IPS DF 6.9 (cell line): ENCODE results near the gene GATAD2B.

Experiments used
- DNase-seq: peaks from one replicate; pipeline ENCODE4 v3.0.0-alpha.2; 2013; ENCODE audit warnings: low read depth, low spot score
- H3K27ac ChIP-seq: one replicate; pipeline ENCODE4 v1.5.1; 2013; ENCODE audit warnings: low read length, control low read depth
- H3K27me3 ChIP-seq: 2 replicates; pipeline ENCODE4 v1.6.1; 2013; ENCODE audit warnings: mild to moderate bottlenecking, low read length; ENCODE audit not compliant: control insufficient read depth, insufficient read depth
- H3K36me3 ChIP-seq: 2 replicates; pipeline ENCODE4 v1.6.1; 2013; ENCODE audit warnings: low read length; ENCODE audit not compliant: control insufficient read depth, insufficient read depth
- H3K4me1 ChIP-seq: 2 replicates; pipeline ENCODE4 v1.6.1; 2013; ENCODE audit warnings: low read length; ENCODE audit not compliant: control insufficient read depth, insufficient read depth
- H3K4me3 ChIP-seq: 2 replicates; pipeline ENCODE4 v1.5.1; 2013; ENCODE audit warnings: mild to moderate bottlenecking, low read length
- H3K9me3 ChIP-seq: 2 replicates; pipeline ENCODE4 v1.6.1; 2013; ENCODE audit warnings: low read length, inconsistent platforms; ENCODE audit not compliant: control insufficient read depth, insufficient read depth
- WGBS: extraction: QIAGEN DNeasy Blood & Tissue Kit; methylation state at CpG from one replicate; pipeline ENCODE4 v1.1.7; 2013; ENCODE audit warnings: mixed read lengths, missing lambda C conversion rate; ENCODE audit not compliant: insufficient read length, insufficient coverage; 5-methylcytosine and 5-hydroxymethylcytosine counted together

The GATAD2B gene

GRCh38 chr1:153796786-153797659 lies 125.7 kb downstream of the GATAD2B start:
- Histone ChIP-seq H3K27me3 (no peaks in the 10 kb centered on the region), H3K4me1 (peaks cover 8% of the 10 kb centered on the region), H3K9me3 (no peaks in the 10 kb centered on the region), H3K4me3 (no peak overlapping the region), H3K36me3 (no peaks in the 10 kb centered on the region), H3K27ac (no peak overlapping the region)
- no CpG with 5 or more reads among the region's 26 CpGs for WGBS
- no peak for DNase-seq

GRCh38 chr1:153795934-153796785 lies 126.6 kb downstream of the GATAD2B start:
- H3K4me1 ChIP-seq = peaks cover 8% of the 10 kb centered on the region
- no peak overlapping the region for H3K27ac ChIP-seq
- H3K4me3 ChIP-seq = no peak overlapping the region
- H3K27me3 ChIP-seq = no peaks in the 10 kb centered on the region
- DNase-seq = no peak
- H3K36me3 ChIP-seq = no peaks in the 10 kb centered on the region
- H3K9me3 ChIP-seq = no peaks in the 10 kb centered on the region
- no CpG with 5 or more reads among the region's 9 CpGs for WGBS

- WGBS = no CpG with 5 or more reads among the region's 18 CpGs
- H3K27ac ChIP-seq = no peak overlapping the region
- H3K4me3 ChIP-seq = no peak overlapping the region
- H3K9me3 ChIP-seq = no peaks in the 10 kb centered on the region
- peaks cover 8% of the 10 kb centered on the region for H3K4me1 ChIP-seq
- no peaks in the 10 kb centered on the region for H3K27me3 ChIP-seq
- no peak for DNase-seq
- H3K36me3 ChIP-seq = no peaks in the 10 kb centered on the region
These were observed 127.4 kb downstream of the GATAD2B start for GRCh38 chr1:153795330-153795837.

GRCh38 chr1:153794624-153795329 lies 128.0 kb downstream of the GATAD2B start:
- no CpG with 5 or more reads among the region's 14 CpGs for WGBS
- Histone ChIP-seq H3K4me3 (no peak overlapping the region), H3K36me3 (no peaks in the 10 kb centered on the region), H3K27ac (no peak overlapping the region), H3K9me3 (no peaks in the 10 kb centered on the region), H3K4me1 (peaks cover 8% of the 10 kb centered on the region), H3K27me3 (no peaks in the 10 kb centered on the region)
- no peak for DNase-seq

GRCh38 chr1:153793973-153794615 lies 128.7 kb downstream of the GATAD2B start:
- DNase-seq = no peak
- Histone ChIP-seq H3K9me3 (no peaks in the 10 kb centered on the region), H3K36me3 (no peaks in the 10 kb centered on the region), H3K4me1 (peaks cover 8% of the 10 kb centered on the region), H3K4me3 (no peak overlapping the region), H3K27ac (no peak overlapping the region), H3K27me3 (no peaks in the 10 kb centered on the region)
- no CpG with 5 or more reads among the region's 12 CpGs for WGBS

GRCh38 chr1:153793261-153793972 lies 129.4 kb downstream of the GATAD2B start:
- Histone ChIP-seq H3K36me3 (no peaks in the 10 kb centered on the region), H3K27ac (no peak overlapping the region), H3K9me3 (no peaks in the 10 kb centered on the region), H3K4me1 (peaks cover 8% of the 10 kb centered on the region), H3K4me3 (no peak overlapping the region), H3K27me3 (no peaks in the 10 kb centered on the region)
- no peak for DNase-seq
- WGBS = no CpG with 5 or more reads among the region's 9 CpGs

- no peaks in the 10 kb centered on the region for H3K36me3 ChIP-seq
- H3K4me3 ChIP-seq = no peak overlapping the region
- H3K27ac ChIP-seq = no peak overlapping the region
- no peaks in the 10 kb centered on the region for H3K27me3 ChIP-seq
- no peaks in the 10 kb centered on the region for H3K9me3 ChIP-seq
- H3K4me1 ChIP-seq = peaks cover 8% of the 10 kb centered on the region
- no peak for DNase-seq
- no CpG with 5 or more reads among the region's 11 CpGs for WGBS
These were observed 130.1 kb downstream of the GATAD2B start for GRCh38 chr1:153792631-153793041.

- no peak for DNase-seq
- WGBS = no CpG with 5 or more reads among the region's 16 CpGs
These were observed 131.0 kb downstream of the GATAD2B start for GRCh38 chr1:153791648-153792253.

GRCh38 chr1:153790966-153791647 lies 131.7 kb downstream of the GATAD2B start:
- Histone ChIP-seq H3K27me3 (no peaks in the 10 kb centered on the region), H3K4me3 (no peak overlapping the region), H3K27ac (no peak overlapping the region), H3K4me1 (peaks cover 8% of the 10 kb centered on the region), H3K36me3 (no peaks in the 10 kb centered on the region), H3K9me3 (no peaks in the 10 kb centered on the region)
- DNase-seq = no peak
- WGBS = 100% methylated on average over 1 of the region's 9 CpGs

More at GRCh38 chr1:153791648-153792253, 131.0 kb downstream of the GATAD2B start:
- H3K27me3 ChIP-seq = no peaks in the 10 kb centered on the region
- peaks cover 8% of the 10 kb centered on the region for H3K4me1 ChIP-seq
- no peak overlapping the region for H3K4me3 ChIP-seq
- no peak overlapping the region for H3K27ac ChIP-seq
- no peaks in the 10 kb centered on the region for H3K9me3 ChIP-seq
- H3K36me3 ChIP-seq = no peaks in the 10 kb centered on the region
